HepG2 (cell line): Measurements from ENCODE around the gene ARMC8. TPM values are rescaled to one million over a fixed set of nuclear protein-coding genes. Genes with fewer than 3 reads are reported as not detected.

ENCODE experiments used
- ATAC-seq: fragments of 200-7000 bp; cut with Tn5 transposase; 3 replicates; pipeline ENCODE4 v1.9.1; 2020; ENCODE audit warnings: mild to moderate bottlenecking, moderate library complexity
- BruUV-seq: library from RNA; stranded (reverse); fragments of 400-500 nt; replicated peaks from 2 replicates; lab custom pipeline; 2021; lab: Mats Ljungman, UMichigan
- CTCF ChIA-PET: fragments of 300-600 bp; formaldehyde crosslinking; extraction: SDS; loops from one replicate; lab custom pipeline; 2021; ENCODE audit warnings: low total read pairs, inconsistent platforms, low intra/inter-chr PET ratio; lab: Yijun Ruan, JAX
- POLR2A ChIA-PET: fragments of 350-600 bp; sonication (Branson Sonifier 250); formaldehyde crosslinking; loops from one replicate; lab custom pipeline; 2020; ENCODE audit warnings: antibody characterized with exemption, inconsistent platforms; lab: Yijun Ruan, JAX
- DNase-seq: peaks from one replicate; pipeline ENCODE4 v3.0.0-alpha.2; 2015; ENCODE audit warnings: low spot score
- FAIRE-seq: peaks from 3 replicates; lab custom pipeline; 2011; peaks lifted over from hg19 to GRCh38; lab: Jason Lieb, UNC
- H2AFZ ChIP-seq: one replicate; pipeline ENCODE4 v1.6.1; 2011; ENCODE audit warnings: low read length, inconsistent platforms
- H3K27ac ChIP-seq: fragments of 300-600 bp; 3 replicates; pipeline ENCODE4 v1.8.0; 2011; ENCODE audit warnings: mixed run types, mild to moderate bottlenecking, mixed read lengths, low read length, inconsistent platforms; ENCODE audit not compliant: insufficient read depth; ENCODE audit errors: extremely low read length
- H3K27me3 ChIP-seq, 2 experiments: fragments of 200-600 bp in 1 of 2; 2 replicates in 1 of 2; 3 replicates in 1 of 2; pipeline versions ENCODE4 v1.6.0 to v1.8.0; 2011; ENCODE audit warnings: low read length in 2 of 2, mild to moderate bottlenecking in 2 of 2, moderate library complexity in 2 of 2, inconsistent platforms in 1 of 2; ENCODE audit not compliant: insufficient read depth in 2 of 2, control insufficient read depth in 1 of 2
- H3K36me3 ChIP-seq, 2 experiments: fragments of 200-600 bp in 1 of 2; replicated peaks in 1 of 2; 2 replicates in 1 of 2; 3 replicates in 1 of 2; pipeline versions ENCODE4 v1.5.1 to v1.8.0; 2011; ENCODE audit warnings: low read length in 2 of 2, inconsistent platforms in 1 of 2; ENCODE audit not compliant: insufficient read depth in 2 of 2, control insufficient read depth in 1 of 2
- H3K4me1 ChIP-seq: 2 replicates; pipeline ENCODE4 v1.5.1; 2012; ENCODE audit warnings: low read length, inconsistent platforms; ENCODE audit not compliant: insufficient read depth
- H3K4me2 ChIP-seq: 2 replicates; pipeline ENCODE4 v1.6.0; 2011; ENCODE audit warnings: low read depth, low read length, inconsistent platforms
- H3K4me3 ChIP-seq, 3 experiments: fragments of 200-600 bp in 1 of 3; sonication (generic), shearing (Covaris generic) in 1 of 3; replicated peaks in 1 of 3; 2 replicates each; pipeline ENCODE4 v1.5.1; 2011 to 2016; ENCODE audit warnings: low read length in 3 of 3, inconsistent platforms in 2 of 3, low read depth in 2 of 3, mild to moderate bottlenecking in 2 of 3, control low read depth in 1 of 3, mixed read lengths in 1 of 3; ENCODE audit not compliant: insufficient read depth in 1 of 3
- H3K79me2 ChIP-seq: one replicate; pipeline ENCODE4 v1.6.1; 2011; ENCODE audit warnings: low read length, inconsistent platforms; ENCODE audit not compliant: insufficient read depth
- H3K9ac ChIP-seq: 2 replicates; pipeline ENCODE4 v1.6.0; 2011; ENCODE audit warnings: mild to moderate bottlenecking, low read depth, low read length, inconsistent platforms; ENCODE audit not compliant: insufficient read depth
- H3K9me3 ChIP-seq: 2 replicates; pipeline ENCODE4 v1.5.1; 2012; ENCODE audit warnings: mild to moderate bottlenecking, low read length
- H4K20me1 ChIP-seq: 2 replicates; pipeline ENCODE4 v1.6.0; 2011; ENCODE audit warnings: inconsistent platforms, mild to moderate bottlenecking, low read length, moderate library complexity; ENCODE audit not compliant: insufficient read depth
- CCDC6 ChIP-seq: sonication (generic); formaldehyde crosslinking; IDR thresholded peaks from 2 replicates; pipeline ENCODE4 v1.8.1; 2022; ENCODE audit warnings: mild to moderate bottlenecking, missing genetic modification reagents, moderate library complexity
- GABPA ChIP-seq, 2 experiments: IDR thresholded peaks; 2 replicates each; pipeline ENCODE4 v1.6.1; 2011 to 2016; ENCODE audit warnings: low read depth in 2 of 2, low read length in 1 of 2, missing biosample characterization in 1 of 2, missing genetic modification characterization in 1 of 2
- HES4 ChIP-seq: sonication (generic); formaldehyde crosslinking; IDR thresholded peaks from 2 replicates; pipeline ENCODE4 v1.9.0; 2021; ENCODE audit warnings: mild to moderate bottlenecking, missing genetic modification reagents, borderline replicate concordance
- JUNB ChIP-seq: sonication (generic); formaldehyde crosslinking; IDR thresholded peaks from 2 replicates; pipeline ENCODE4 v1.8.0; 2022; ENCODE audit warnings: missing genetic modification reagents, mild to moderate bottlenecking, borderline replicate concordance
- MAZ ChIP-seq, 2 experiments: sonication (generic) in 1 of 2; formaldehyde crosslinking in 1 of 2; IDR thresholded peaks; 2 replicates each; pipeline versions ENCODE4 v1.5.0 to v1.6.1; 2012 to 2020; ENCODE audit warnings: low read depth in 2 of 2, mild to moderate bottlenecking in 2 of 2, borderline replicate concordance in 1 of 2, improper control_type of control experiment in 1 of 2, low read length in 1 of 2, missing genetic modification reagents in 1 of 2, moderate library complexity in 1 of 2
- NFKB2 ChIP-seq: sonication (generic); formaldehyde crosslinking; IDR thresholded peaks from 2 replicates; pipeline ENCODE4 v1.4.0; 2020; ENCODE audit warnings: missing genetic modification reagents, borderline replicate concordance
- ZNF12 ChIP-seq: sonication (generic); formaldehyde crosslinking; IDR thresholded peaks from 2 replicates; pipeline ENCODE4 v1.5.0; 2020; ENCODE audit warnings: missing genetic modification reagents
- ZNF317 ChIP-seq: sonication (generic); formaldehyde crosslinking; IDR thresholded peaks from 2 replicates; pipeline ENCODE4 v1.5.0; 2020; ENCODE audit warnings: mild to moderate bottlenecking, missing genetic modification reagents
- ZNF335 ChIP-seq: sonication (generic); formaldehyde crosslinking; IDR thresholded peaks from 2 replicates; pipeline ENCODE4 v1.4.0; 2020; ENCODE audit warnings: missing genetic modification reagents
- ZNF616 ChIP-seq: sonication (generic); formaldehyde crosslinking; IDR thresholded peaks from 2 replicates; pipeline ENCODE4 v1.5.0; 2020; ENCODE audit warnings: low read depth, mild to moderate bottlenecking, missing genetic modification reagents
- ZNF704 ChIP-seq: sonication (generic); formaldehyde crosslinking; IDR thresholded peaks from 2 replicates; pipeline ENCODE4 v1.8.1; 2023; ENCODE audit warnings: mild to moderate bottlenecking, inconsistent platforms, moderate library complexity, missing genetic modification reagents, borderline replicate concordance
- ZZZ3 ChIP-seq: sonication (generic); formaldehyde crosslinking; IDR thresholded peaks from 2 replicates; pipeline ENCODE4 v1.4.0; 2020; ENCODE audit warnings: missing genetic modification reagents, mild to moderate bottlenecking, borderline replicate concordance
- WGBS: methylation state at CpG from one replicate; pipeline ENCODE4 v1.1.6; 2017; ENCODE audit warnings: low lambda C conversion rate; 5-methylcytosine and 5-hydroxymethylcytosine counted together
- in situ Hi-C: cut with HindIII; loops from 2 replicates; pipeline ENCODE4 v1.10.0; 2017; ENCODE audit warnings: low pct_unique_long_range_greater_than_20kb; ENCODE audit not compliant: extremely low pct_ligation_motif_present
- intact Hi-C: fragments of 100-400 bp; cut with micrococcal nuclease; formaldehyde crosslinking; loops from one replicate; pipeline ENCODE4 v1.10.0; 2022; ENCODE audit not compliant: unreplicated experiment
- polyA plus RNA-seq, 8 experiments: library from polyadenylated mRNA; depleted of rRNA in 3 of 8; stranded (reverse) in 7 of 8; unstranded in 1 of 8; fragments of >200 nt; fragmentation: Illumina TruSeq in 4 of 8; extraction: Trizol in 4 of 8; gene quantifications; 2 replicates each; pipeline versions ENCODE4 v1.2.1 to v1.2.3, GENCODE V29; 2011 to 2016; ENCODE audit warnings: low read depth in 4 of 8, missing spikeins in 1 of 8, mixed read lengths in 1 of 8; ENCODE audit not compliant: insufficient read depth in 1 of 8
- total RNA-seq, 5 experiments: library from RNA; depleted of rRNA; stranded (reverse); fragments of >200 nt; fragmentation: Illumina TruSeq; extraction: Trizol; gene quantifications; 2 replicates each; pipeline ENCODE4 v1.2.3, GENCODE V29; 2016; ENCODE audit warnings: low read depth in 1 of 5

Gene ARMC8
- total and polyA plus RNA-seq, 2 of the 13 experiments (the other 11 are each of a cell fraction or from before 2014, with no cell fraction given): 38.9 to 55.3 TPM

DNA sequence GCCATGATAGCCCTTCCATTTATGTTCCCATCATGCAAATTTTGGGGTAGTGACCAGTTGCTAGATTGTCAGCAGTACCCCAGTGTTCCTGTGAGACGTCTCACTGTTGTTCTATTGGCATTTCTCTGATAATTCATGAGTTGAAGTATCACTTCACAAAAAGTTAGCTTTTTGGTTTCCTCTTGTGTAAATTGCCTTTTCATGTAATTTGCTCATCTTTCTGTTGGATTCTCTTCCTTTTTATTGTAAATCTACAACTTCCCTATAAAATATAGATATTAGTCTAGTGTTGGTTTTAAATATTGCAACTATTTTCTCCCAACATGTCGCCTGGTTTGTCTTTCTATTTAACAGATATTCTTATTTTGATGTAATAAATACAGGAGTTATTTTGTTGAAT is 47.4 kb upstream of the ARMC8 start:
- ChIA-PET CTCF (no interaction called here), POLR2A (no interaction called here)
- Histone ChIP-seq H3K27me3 (no peaks in the 10 kb centered on the region), H4K20me1 (no peaks in the 10 kb centered on the region), H3K36me3 (no peaks in the 10 kb centered on the region), H3K9ac (no peak overlapping the region), H3K4me3 (no peak overlapping the region), H3K79me2 (no peaks in the 10 kb centered on the region), H3K4me2 (no peak overlapping the region), H3K27ac (no peak overlapping the region), H3K9me3 (no peaks in the 10 kb centered on the region), H2AFZ (no peak overlapping the region), H3K4me1 (0 out of 2 replicates have a peak, but pooled peaks cover 9% of the 10 kb centered on the region)
- intact Hi-C loops: loop anchor here (5.0 kb wide), 1 partner anchor 892 kb away; no protein-coding TSS in a partner anchor
- ATAC-seq: no peak
- TF ChIP-seq ZNF317 (no peak), CCDC6 (CRISPR knock-in tag) (no peak), ZNF704 (CRISPR knock-in tag) (no peak), HES4 (CRISPR knock-in tag) (no peak), JUNB (CRISPR knock-in tag) (no peak), ZNF335 (CRISPR knock-in tag) (no peak), ZNF12 (CRISPR knock-in tag) (no peak), ZNF616 (CRISPR knock-in tag) (no peak), NFKB2 (CRISPR knock-in tag) (no peak), ZZZ3 (CRISPR knock-in tag) (no peak), MAZ (IDR thresholded peaks at IDR 0.05; ENCODE audit: borderline replicate concordance, low read depth, low read length) (no peak), MAZ (CRISPR knock-in tag; IDR thresholded peaks at IDR 0.05; ENCODE audit: low read depth) (no peak), GABPA (IDR thresholded peaks at IDR 0.05; ENCODE audit: low read depth, low read length) (no peak), GABPA (CRISPR knock-in tag; IDR thresholded peaks at IDR 0.05; ENCODE audit: low read depth) (no peak)
- no TSS peak for BruUV-seq
- FAIRE-seq: no peak
- no peak for DNase-seq
- in situ Hi-C loops: no loop called here
- WGBS: 3% methylated on average over 2 of the region's 2 CpGs
